GM19351 (cell line): ENCODE measurements around the gene C20orf96.

Experiments used
- ATAC-seq: cut with Tn5 transposase; IDR thresholded peaks from one replicate; pipeline ENCODE4 v1.9.1; 2021; ENCODE audit warnings: mild to moderate bottlenecking, moderate library complexity; ENCODE audit not compliant: unreplicated experiment

Gene C20orf96

GRCh38 chr20:312067-312466, 21.5 kb upstream of the C20orf96 start:
- no peak for ATAC-seq

DNA sequence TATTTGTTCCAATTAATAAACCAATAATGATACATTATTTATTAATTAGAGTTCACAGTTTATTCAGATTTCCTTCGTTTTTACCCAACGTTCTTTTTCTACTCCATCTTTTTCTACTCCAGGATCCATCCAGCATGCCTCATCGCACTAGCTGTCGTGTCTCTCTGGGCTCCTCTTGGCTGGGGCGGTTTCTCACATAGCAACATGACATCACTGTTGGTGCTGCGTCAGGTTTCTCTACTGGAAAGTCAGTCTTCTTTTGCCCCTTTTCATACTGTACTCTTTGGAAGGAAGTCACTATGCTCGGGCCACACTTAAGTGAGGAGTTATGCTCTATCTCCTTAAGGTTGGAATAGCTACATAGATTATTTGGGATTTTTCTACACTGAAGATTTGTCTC, 21.1 kb upstream of the C20orf96 start:
- no peak for ATAC-seq

DNA sequence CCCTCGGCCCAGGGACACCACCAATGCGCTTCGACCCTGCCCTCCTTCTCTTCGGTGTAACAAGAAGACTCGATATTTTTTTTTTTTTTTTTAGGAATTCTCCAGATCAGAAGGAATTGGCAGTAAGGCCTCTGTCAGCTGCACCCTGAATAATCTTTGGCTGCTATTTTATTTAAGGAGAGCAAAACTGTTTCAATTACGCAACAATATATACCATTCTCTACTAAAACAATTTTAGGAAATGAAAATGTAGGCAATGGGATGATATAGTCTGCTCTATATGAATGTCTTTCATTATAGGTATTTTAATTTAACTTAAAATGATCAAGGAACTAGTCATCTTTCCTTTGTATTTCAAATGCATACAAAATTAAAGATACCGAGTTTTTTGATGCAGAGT, 20.1 kb upstream of the C20orf96 start:
- no peak for ATAC-seq

GRCh38 chr20:309841-310644, 19.5 kb upstream of the C20orf96 start:
- ATAC-seq = peak; percentile 97

- no peak for ATAC-seq
Observed at GRCh38 chr20:309306-309840, 18.8 kb upstream of the C20orf96 start.

GRCh38 chr20:308427-309038, 18.0 kb upstream of the C20orf96 start:
- no peak for ATAC-seq

DNA sequence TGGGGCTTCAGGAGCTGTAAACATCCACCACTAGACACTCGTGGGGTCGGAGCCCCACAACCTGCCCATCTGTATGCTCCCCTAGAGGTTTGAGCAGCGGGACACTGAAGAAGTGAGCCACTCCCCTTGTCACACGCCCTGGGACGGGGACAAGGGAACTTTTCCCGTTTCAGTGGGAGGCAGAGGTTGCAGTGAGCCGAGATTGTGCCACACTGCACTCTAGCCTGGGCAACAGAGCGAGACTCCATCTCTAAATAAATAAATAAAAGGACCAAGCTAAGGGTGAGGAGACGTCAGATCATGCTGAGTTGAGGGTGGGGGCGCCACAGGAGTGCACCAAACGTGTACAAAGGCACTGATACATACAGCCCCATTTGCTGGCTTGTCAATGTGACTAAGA, 15.2 kb upstream of the C20orf96 start:
- ATAC-seq = no peak

DNA sequence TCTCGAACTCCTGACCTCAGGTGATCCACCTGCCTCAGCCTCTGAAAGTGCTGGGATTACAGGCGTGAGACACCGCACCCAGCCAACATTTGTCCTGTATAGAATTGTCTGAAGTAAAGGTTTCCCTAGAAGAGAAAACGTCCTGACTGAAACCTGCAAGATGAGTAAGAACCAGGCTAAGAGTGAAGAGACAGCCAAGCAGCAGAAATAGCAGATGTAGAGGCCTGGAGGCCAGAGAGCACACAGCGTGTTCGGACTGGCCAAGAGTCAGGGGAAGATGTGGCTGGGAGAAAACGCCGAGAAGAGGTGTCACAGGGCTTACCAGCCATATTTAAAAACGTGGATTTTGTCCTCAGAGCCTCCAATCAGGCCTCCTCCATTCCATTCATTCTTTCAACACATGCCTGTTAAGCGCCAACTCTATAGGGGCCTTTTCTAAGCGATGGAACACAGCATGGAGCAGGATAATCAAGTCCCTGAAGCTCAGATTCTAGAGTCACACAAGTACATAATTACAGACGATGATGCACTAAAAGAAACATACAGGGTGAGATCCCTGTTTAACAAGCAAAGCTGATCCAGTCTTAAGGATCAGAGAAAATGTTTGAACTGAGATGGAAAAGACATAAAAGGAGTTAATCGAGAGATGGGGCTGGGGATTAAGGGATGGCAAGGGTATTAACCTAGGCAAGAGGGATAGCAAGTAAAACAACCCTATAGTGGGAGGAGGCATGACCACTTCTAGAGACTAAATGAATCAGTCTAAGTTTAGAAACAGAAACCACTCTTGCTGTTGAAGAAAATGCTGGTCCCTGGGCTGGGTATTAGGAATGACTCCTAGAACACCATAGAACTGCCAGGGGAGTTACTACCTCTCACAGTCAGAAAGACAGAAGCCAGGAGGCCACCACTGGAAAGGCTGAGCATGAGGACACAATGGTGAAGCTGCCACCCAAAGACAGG, 11.6 kb upstream of the C20orf96 start:
- ATAC-seq = no peak

GRCh38 chr20:300345-300990, 9.9 kb upstream of the C20orf96 start:
- ATAC-seq = no peak

DNA sequence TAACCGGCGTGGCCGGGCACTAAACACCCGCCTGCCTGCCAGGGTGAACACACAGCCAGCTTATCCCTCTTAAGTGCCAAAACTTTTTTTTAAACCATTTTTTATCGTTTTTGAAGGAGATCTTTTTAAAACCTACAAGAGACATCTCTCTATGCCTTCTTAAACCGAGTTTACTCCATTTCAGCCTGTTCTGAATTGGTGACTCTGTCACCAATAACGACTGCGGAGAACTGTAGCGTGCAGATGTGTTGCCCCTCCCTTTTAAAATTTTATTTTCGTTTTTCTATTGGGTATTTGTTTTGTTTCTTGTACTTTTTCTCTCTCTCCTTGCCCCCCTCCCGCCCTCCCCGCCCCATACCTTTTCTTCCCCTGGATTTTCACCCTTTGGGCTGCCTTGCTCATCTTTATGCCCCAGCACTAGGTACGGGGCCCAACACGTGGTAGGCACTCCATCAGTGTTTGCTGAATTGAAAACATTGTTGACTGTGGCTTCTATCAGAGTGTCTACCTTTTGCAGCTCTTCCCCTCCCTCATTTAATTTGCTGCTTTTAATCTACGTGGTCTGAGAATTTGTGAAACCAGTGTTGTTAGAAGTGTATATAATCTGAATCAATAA, 8.3 kb upstream of the C20orf96 start:
- no peak for ATAC-seq

GRCh38 chr20:297925-298775, 7.6 kb upstream of the C20orf96 start:
- ATAC-seq = peak; percentile 24

- peak; percentile 81 for ATAC-seq
Observed at GRCh38 chr20:297098-297924, 6.8 kb upstream of the C20orf96 start, which contains the start of gene ZCCHC3. ZCCHC3 (plus strand) TSS chr20:297570; CDS start chr20:297587, 17 bp downstream.

DNA sequence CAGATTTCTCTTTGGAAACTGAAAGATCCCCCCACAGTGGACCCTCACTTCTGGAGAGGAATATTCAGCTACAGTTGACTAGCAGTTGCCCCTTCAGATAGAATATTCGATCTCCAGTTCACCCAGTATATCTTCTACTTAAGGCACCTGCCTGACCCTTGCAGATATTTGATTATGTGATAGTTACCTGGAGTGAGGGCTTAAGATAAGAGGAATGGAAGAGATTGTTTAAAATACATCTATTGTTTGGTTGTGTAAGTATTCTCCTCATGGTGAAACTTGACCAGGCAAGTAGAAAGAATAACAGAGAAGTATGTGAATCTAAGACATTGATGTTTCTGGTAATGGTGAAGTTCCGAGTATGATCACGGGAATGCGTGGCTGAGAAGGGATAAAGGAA, 5.3 kb upstream of the C20orf96 start:
- ATAC-seq = no peak

DNA sequence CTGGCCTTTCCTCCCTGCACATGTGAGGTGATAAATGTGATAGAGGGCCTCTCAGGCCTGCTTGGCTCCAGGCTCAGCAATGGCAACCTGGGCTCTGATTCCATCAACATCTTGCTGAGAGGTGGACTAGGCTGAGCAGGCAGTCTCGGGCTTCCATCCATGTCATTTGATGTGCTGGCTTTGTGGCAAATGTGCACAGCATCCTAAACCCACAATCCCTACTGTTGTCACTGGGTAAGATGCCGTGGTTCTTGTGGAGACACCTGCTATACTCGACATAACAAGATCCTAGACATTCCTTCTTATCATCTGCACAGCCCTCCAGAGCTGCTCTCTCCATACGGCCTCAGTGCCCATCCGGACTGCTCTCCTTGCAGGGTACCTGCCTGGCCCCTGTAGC, 4.1 kb upstream of the C20orf96 start:
- ATAC-seq = no peak

DNA sequence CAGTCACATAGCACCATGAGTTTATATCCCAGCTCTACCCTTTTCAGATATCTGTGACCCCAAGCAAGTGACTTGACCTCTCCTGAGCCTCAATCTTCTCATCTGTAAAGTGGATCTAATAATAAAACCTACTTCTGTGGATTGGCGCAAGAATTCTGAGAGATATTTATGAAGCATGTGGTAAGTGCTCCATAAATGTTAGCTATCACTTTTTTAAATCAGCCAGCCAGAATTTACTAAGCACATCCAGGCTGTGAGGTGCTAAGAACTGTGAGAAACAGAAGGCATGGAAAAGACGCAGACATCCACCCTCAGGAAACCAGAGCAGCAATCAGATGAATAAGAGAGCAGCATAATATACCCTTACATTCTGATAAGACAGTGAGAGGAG, 862 bp downstream of the C20orf96 start:
- no peak for ATAC-seq

DNA sequence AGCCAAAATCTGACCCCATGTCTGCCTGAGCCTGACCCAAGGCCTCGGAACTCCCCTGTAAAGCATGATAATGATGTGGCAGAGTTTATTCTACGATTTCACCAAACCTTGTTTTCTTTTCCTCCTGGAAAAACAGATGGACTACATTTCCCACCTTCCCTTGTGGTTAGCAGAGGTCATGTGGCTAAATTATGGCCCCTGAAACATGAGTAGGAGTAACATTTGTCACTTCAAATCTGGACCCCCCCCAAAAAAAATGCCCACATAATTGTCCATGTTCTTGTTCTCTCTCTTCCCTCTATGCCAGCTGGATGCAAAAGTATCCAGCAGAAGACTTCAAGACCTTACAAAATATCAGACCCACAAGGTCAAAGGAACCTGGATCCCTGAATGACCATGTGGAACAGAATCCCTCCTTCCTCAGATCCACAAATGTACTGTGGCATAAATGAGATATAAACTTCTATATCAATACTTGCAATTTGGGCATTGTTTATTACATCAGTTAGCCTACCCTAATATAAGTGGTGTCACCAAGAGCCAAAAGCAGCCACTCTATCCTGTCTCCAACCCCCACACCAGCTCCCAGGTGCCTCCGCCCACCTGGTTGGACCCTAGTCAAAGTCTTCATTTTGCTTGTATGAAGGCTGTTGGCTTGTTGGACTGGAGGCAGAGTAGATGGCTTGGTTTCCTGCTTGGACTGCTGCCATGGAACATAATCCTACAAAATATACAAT, 1.4 kb downstream of the C20orf96 start:
- ATAC-seq = no peak

DNA sequence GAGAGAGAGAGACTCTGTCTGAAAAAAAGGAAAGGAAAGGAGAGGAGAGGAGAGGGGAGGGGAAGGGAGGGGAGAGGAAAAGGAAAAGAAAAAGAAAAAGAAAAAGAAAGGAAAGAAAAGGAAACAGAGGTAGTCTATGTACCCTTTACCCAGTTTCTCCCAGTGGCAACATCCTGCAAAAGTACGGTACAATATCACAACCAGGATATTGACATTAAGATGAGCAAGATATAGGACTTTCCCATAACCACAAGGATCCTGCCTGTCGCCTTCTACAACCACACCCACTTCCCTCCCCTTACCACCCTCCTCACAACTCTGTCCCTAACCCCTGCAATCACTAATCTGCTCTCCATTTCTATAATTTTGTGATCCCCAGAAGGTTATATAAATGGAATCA, 4.0 kb downstream of the C20orf96 start:
- no peak for ATAC-seq

GRCh38 chr20:284172-284571, 6.4 kb downstream of the C20orf96 start:
- ATAC-seq = no peak
